ENCODE measurements around the gene E2F4. TPM values are rescaled to one million over a fixed set of nuclear protein-coding genes. Genes with fewer than 3 reads are reported as not detected.
A peak's percentile ranks its signal among the peaks of the same experiment; 100 is the strongest.

The E2F4 gene
- polyA plus RNA-seq, 3 donors: 65.5 to 72.7 (median 65.9) TPM

DNA sequence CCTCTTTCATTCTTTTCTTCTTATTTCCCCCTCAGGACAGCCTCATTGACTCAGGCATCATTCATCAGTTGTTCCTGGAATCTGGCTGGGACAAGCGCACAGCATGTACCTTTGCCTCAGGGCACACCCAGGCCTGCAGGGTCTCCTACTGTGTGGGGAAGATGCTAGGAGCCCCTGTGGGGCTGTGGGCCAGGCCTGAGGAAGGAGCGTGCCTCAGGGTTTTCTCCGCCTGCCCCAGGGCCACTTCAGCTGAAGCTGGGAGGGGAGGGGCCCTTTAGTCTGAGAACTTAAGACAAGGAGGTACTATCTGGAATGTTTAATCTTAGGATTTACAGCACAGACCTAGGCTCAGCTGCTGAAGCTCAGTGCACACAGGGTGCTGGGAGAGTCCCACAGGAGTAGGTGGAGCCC lies 14.9 kb downstream of the E2F4 start:
- no peak for DNase-seq

DNA sequence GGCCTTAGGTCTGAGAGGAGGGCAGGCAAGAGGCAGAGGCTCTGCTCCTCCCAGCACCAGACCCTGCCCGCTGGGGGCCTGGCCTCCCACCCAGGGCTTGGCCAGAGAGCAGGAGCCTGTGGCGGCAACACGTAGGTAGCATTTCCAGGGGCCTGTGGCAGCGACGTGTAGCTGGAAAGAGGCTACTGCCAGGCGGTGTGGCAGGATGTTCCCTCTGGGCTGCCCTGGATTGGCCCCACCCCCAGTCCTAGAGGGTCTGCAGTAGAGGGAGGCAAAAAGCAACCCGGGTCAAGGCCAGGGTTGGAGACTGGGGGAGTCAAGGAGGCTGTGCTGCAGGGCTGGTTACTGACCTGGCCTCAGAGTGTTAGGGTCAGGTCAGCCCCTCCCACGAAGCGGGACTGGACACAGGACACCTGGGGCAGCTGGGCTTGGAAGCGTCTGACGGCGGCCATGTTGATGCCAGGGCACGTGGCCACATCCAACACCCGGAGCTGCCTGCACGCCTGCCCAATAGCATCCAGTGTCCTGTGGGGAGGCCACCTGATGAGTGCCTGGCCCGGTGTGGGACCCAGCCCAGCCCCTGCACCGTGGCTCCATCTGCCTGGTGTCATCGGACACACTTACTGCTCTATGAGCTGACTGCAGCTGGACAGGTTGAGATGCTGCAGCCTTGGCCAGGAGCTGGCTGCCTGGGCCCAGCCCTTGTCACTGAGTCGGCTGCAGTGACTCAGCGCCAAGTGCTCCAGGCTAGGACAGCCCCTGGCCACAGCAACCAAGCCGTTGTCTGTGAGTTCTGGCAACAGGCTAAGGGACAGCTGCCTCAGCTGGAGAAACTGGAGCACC lies 15.5 kb downstream of the E2F4 start:
- DNase-seq: no peak

DNA sequence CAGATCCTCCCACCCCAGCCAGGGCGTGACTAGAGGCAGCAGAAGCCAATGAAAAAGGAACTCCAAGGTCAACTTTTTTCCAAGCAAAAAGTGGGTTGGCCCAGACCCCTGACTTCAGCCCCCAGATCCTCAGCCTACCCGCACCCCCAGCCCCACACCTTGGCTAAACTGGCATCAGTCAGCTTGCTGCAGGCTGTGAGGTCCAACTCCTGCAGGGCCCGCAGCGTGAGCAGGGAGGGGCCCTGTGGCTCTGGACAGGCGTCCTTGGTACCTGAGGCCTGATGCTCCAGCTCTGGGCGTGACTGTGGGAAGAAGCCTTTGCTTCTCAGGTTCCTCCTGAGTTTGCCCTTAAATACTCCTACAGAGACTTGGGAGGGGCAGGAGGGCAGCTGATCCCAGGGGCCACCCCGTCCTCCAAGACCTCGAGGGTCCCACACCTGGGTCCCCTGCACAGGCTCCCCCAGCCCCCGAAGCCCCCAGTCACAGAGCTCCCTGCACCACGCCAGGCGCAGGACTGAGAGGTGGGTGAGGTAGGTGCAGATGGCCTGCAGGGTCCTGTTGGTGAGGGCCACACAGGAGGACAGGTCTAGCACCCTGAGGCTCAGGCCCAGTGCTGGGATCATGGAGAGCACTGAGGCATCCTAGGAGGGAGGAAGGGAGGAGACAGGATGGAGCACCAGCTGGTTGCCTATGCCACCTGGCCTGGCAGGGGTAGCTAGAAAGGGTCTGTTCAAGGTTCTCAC lies 16.4 kb downstream of the E2F4 start:
- DNase-seq: no peak

DNA sequence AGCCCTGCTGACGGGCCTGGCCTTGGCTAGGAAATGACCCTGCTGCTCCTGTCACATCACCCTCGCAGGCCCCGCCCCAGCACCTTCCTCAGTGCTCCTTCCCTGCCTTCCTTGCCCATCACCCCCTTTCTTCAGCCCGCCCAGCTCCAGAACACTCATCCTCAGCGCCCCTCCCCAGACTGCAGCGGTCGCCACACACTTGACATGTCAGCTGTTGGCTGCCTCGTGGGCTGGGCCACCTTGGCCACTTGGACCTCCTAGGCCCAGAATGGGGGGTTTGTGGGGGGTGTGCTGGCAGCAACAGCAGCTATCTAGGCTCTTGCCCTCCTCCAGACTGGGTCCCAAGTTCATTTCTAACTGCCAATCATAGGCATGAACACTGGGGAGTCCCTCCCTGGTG lies 17.6 kb downstream of the E2F4 start:
- no peak for DNase-seq

DNA sequence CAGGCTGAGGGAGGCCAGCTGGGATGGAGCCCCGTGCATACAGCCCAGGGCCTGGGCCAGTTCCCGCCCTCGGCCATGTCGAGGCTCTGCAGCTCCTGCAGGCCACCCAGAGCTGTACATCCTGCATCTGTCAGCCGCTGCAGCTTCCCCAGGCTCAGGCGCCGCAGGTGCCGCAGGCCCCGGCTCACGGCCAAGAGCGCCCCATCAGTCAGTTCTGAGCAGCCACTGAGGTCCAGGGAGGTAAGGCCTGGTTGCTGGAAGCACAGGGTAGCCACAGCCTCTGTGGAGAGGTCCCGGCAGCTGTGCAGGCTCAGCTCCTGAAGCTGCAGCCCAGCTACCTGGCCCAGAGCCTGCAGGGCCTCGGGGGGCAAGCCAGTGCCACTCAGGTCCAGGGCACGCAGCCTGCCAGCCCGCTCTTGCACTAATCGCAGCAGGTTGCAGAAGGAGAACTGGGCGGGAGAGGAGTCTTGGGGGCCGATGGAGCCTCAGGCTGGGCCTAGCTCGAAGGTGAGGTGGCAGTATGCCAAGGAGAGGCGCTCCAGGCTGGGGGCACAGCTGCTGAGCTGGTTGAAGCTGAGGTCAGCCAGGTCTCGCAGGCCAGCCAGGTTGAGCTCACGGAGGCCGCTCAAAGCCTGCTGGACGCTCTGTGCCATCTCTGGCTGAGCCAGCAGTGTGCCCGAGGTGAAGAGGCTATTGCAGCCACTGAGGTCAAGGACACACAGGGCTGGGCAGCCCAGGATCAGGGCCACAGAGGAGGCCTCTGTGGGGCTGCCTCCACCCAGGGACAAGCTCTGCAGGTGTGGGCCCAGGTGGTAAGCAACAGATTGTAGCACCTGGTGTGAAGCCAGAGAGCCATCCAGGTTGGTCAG lies 18.3 kb downstream of the E2F4 start:
- no peak for DNase-seq

DNA sequence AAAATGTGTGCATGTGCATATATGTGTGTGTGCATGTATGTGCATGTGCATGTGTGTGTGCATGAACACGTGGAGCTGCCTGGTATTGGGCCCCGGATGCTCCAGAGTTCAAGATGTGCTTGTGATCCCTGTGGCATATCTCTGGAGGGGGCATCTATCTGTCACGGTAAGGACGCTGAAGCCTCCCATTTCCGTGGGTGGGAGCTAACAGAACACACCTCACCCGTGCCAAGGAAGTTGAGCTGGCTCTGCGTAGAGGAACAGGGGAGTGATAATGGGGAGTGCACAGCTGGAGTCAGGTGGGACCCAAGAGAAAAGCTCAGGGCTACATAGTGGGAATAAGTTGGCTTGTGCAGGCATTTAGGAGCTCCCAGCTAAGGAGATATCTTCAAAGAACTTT lies 19.7 kb downstream of the E2F4 start:
- no peak for DNase-seq

DNA sequence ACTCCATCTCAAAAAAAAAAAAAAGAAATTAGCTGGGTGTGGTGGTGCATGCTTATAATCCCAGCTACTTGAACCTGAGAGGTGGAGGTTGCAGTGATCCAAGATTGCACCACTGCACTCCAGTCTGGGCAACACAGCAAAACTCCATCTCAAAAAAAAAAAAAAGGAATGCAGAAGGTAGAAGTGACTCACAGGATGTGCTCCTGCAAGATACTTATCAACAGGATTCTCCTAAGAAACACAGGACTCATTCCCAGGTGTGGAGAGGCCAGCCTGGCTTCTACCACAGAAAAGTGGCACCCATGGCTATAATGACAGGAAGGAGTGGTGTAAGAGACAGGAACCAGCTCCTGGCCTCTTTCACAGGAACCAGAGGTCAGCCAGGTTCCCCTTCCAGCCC lies 20.8 kb downstream of the E2F4 start:
- DNase-seq: no peak

DNA sequence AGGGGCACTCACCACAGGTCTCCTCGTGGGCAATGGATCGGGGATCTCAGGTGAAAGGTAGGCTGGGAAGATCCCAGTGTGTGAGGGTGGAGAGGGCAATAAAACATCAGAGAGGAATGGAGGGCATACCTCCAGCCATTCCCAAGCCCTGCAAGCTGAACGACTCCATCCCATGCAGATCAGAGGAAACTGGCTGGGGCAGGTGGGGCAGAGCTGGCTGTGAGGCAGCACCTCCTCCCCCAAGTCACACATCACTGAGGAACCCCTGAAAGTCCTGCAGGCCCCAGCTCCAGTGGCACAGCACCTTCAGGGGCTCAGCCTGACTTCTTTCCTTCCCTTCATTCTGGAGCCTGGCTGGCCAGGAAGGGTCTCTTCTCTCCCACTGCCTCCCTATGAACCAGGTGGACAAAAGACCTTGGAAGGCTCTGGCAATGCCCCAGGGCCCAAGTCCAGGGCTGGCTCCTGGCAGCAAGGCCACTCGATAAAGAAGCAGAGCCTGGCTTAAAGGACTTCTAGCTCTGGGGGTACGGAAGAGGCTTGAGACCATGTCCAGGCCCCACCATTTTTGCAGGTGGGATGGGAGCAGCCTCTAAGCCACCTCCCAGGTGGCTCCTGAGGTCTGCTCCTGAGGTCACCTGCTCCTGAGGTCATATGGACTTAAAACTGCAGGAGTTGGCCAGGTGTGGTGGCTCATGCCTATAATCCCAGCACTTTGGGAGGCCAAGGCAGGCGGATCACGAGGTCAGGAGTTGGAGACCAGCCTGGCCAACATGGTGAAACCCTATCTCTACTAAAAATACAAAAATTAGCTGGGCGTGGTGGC lies 21.5 kb downstream of the E2F4 start:
- DNase-seq: no peak

DNA sequence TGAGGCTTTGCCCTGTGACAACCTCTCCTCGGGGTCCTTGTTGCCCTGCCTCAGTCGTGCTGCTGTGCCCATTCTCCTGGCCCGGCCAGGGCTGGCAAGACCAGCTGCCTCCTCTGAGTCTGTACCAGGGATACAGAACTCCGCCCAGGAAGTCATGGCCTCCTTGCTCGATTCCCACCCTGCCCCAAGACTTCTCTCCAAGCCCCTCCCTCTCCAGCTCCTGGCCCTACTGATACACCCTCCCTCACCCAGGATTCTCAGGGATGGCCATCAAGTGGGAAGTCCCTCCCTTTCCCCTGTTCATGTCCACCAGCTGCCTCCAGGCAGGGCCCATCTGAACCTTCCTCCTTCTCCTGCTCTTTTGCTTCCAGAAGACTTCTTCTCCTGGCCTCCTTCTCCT lies 23.8 kb downstream of the E2F4 start:
- DNase-seq: no peak

DNA sequence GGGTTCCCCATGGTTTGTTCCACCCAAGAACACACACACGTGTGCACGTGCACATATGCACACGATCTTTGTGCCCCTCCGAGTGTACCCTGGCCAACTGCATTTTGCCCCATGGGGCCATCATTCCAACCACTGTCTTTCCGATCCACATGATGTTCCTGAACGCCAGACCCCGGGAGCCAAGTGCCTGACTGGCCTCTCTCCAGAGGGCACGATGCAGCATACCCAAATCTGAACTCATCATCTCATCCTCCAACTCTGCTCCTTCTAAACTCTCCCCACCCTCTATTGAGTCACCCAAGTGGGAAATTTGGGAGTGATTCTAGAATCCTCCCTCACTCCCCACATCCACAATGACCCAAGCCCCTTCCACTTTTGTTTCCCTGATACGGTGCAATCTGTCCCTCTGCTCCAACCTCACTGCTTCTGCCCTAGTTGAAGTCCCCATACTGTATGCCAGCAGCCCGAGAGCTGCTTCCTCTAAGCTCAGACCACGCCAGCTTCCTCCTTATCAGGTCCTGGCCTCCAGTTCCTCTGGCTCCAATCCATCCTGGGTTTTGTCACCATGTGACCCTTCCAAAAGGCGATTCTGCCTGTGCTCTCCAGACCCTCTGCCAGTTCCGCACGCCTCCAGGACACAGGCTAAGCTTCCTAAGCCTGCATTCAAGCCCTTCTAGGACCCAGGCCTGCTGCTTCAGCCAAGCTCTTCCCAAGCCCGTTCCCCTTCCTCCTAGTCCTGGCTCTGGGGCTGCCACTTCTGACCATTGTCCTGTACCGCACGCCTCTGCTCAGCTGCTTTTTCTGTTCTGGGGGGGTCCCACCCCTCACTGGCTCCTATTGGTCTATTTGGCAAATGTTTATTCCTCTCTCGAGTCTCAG lies 24.9 kb downstream of the E2F4 start:
- no peak for DNase-seq

DNA sequence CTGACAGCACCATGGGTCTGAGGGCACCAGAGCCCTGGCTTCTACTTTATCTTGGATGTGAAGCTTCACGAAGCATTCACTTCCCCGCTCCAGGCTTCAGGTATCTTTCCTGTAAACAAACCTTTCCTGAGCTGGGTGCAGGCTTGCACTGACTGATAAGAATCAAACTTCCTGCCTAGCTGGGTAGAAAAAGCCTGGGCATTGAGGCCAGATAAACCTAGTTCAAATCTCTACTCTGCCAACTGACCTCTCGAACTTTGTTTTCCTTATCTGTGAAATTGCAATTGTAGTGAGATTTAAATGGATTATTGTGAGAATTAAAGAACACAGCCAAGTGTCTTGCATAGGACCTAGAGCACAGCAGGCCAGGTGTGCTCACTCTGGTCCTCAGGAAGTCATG lies 32.0 kb downstream of the E2F4 start:
- no peak for DNase-seq

DNA sequence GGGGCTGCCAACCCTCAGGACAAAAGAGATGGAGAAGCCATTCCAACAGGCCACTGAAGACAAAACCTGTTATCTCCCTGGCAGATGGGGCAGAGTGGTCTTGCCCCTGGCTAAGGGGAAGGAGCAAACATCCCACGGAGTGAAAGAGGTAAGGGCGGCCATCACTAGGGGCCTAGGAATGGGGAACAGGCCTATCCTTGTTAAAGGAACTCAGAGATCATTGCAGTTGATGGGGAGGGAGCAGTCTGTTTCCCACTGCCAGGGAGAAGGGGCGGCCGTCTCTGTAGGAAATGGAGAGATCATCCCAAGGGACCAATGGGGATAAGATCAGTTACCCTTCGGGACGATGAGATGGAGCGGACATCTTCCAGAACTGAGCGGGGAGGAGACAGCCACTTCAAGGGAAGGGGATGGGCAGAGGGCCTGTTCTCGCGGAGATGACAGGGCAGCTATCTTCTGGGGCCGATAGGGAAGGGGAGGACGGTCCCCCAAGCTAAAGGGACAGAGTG lies 34.4 kb downstream of the E2F4 start:
- no peak for DNase-seq

DNA sequence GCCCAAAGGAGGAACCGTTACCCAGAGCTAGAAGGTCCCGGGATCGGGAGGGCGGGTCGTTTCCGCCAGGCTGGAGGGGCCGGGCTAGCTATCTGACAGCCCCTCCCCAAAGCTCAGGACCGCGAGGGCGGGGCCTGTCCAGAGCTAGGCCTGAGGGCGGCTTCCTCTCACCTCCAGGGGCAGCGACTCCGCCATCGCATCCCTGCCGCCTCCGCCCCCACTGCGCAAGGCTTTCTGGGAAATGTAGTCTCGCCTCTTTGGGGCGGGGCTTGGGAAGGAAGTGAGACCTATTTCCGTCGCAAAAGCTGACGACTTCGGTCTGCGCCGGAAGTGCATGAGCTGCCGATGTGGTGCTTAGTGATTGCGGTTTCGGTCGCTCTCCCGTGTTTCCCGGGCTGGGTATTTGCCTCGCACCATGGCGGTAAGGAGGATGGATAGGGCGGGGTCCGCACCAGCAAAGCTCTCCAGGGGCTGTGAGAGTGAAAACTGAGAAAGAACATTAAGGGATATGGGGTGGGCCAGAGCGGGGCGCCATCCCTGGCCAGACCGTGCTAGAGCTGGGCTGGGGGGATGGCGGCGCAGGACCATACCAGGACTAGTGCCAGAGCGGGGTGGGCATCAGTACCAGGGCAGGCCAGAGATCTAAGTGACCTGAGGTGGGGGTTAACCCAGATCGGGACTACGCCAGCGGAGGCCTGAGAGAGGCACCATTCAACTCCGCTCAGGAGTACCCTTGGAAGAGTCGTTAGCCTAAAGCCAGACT lies 35.0 kb downstream of the E2F4 start, which contains the start of gene TMEM208:
Gene TMEM208 (plus strand): TSS at position 327 of the 763 bp plus-strand sequence. CDS start 89 bp downstream, at position 416.
- DNase-seq: peak; percentile 99

DNA sequence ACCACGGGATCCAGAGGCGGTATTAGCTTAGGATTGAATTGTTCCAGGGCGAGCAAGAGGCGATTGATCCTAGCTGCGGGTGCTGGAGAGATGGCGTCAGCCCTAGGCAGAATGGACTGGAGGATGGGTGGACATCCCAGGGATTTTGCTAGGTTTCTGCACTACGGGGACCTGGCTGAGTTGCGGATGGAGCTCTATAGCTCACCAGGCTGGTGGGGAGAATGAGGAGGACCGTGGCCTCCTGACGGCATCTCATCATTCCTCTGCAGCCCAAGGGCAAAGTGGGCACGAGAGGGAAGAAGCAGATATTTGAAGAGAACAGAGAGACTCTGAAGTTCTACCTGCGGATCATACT lies 35.6 kb downstream of the E2F4 start:
- no peak for DNase-seq

DNA sequence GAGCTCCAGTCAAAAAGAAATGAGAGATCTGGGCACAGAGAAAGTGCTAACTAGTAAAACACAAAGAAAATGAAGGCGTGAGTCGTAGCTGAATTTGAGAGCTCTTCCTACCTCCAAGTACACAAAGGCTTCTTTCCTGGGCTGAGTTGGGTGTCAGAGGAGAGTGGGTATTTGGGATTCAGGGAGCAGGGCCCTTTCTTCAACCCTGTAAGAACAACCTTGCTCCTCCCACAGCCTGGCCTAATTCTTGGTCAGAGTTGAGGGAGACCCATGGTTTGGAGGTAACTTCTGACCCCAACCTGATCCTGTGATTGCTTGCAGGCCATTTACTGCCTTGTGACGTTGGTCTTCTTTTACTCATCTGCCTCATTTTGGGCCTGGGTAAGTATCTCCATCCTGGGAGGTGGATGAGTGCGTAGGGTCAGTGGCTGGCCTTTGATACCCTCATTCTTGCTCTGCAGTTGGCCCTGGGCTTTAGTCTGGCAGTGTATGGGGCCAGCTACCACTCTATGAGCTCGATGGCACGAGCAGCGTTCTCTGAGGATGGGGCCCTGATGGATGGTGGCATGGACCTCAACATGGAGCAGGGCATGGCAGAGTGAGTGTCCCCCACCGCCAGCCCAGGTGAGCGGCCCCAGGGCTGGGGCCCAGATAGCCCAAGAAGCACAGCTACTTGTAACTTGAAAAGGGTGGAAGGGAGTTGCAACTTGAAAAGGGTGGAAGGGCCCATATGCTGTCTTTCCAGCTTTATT lies 36.3 kb downstream of the E2F4 start:
- no peak for DNase-seq

DNA sequence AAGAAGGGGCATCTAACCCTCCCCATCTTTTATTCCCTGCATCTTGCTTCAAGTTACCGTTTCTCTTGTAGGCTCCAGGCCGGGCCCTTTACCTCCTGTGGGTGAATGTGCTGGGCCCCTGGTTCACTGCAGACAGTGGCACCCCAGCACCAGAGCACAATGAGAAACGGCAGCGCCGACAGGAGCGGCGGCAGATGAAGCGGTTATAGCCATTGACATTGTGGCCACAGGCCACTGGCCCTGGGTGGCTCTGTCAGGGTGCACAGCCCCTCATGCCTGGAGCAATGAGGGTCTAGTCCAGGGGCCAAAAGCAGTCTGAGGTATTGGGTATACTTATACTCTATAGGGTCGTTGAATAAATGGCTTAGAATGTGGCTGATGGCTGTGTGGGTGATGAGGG lies 37.0 kb downstream of the E2F4 start:
- DNase-seq: no peak

DNA sequence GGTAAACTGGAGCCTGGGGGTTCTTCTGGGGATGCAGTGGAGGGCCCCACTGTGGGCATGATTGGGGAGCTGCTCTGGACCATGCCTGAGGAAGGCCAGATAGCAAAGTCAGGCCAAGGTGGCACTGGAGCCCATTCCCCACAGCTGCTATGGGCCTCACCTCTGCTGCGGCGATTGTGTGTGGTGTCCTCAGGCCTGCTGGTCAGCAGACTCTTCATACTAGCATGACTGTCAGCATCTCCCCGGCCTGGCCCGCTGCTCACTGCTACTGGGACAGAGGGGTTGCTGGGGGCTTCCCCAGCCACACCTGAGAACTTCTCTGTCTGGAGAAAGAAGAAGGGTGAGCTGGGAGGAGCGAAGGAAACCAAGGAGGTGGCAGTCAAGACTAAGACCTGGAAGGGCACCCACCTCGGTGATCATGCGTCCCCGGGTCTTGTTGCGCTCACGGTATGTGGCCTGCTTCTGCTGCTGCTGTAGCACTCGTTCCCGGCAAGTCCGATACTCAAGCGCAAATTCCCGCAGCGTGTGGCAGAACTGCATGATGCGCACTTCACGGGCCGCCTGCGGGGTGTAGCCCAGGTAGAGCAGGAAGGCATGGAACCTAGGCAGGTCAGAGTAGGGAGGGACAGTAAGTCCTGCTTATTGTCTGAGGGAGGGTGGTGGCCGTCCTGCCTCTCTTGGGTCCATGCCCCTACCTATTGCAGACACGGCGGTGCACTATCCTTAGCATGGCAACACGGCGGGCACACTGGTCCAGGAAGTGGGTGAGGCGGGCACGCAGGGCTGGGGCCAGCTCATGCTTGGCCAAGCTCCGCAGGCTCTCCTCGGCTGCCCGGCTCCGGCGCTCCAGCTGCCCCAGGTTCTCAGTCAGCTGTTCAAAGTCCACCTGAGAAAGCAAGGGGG lies 38.2 kb downstream of the E2F4 start:
- DNase-seq: no peak
